GM19468 (cell line): ENCODE measurements around the gene AKR1B1.
"Not testable (repeated sequence)": the region's sequence is repeated elsewhere in the genome, so short reads cannot be mapped to it uniquely, and the experiment has no call there.

Experiments used
- ATAC-seq: cut with Tn5 transposase; IDR thresholded peaks from one replicate; pipeline ENCODE4 v1.9.1; 2021; ENCODE audit warnings: mild to moderate bottlenecking, moderate library complexity, moderate number of reproducible peaks; ENCODE audit not compliant: unreplicated experiment; ENCODE audit errors: extremely low read depth

Gene AKR1B1

DNA sequence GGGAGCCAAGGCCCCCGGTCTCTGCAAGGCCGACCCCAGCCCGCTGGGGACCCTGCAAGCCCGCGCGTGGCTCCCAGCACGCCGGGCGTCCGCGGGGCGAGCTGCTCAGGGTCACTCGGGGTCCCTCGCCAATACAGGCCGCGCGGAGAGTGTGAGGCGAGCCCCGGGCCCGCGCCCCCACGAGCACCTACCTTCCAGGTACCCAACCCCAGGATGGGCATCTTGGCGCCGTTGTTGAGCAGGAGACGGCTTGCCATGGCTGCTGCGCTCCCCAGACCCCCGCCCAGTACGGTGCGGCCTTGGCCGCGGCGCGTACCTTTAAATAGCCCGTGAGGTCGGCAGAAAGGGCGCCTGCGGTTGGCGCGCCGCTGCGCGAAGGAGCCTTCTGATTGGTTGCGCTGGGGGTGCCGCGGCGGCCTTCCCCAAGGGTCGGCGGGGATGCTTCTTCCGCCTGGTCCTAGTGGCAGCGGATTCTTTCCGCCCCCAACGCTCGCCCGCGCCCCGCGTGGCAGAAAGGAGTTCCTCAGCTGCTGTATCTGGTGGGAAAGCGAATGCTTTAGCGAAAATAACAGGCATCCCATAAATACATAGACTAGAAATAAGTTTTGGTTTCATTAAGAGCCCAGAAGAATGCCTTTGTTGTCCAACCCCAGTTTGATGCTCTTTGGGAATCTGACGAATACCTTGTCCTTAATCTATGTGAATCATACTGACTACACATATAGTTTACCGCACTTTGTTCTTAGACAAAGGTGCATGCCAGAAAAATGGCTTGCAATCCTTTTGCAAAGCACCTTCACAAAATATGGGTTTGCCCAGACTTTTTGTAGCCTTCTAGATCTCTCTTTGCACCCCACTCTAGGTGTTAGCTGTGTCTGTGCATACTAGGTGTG, at the start of gene AKR1B1:
TSS of gene AKR1B1 (minus strand) at position 295 of the 893 bp plus-strand sequence. CDS start at position 257, 38 bp downstream.
- ATAC-seq, result peak; percentile 94

DNA sequence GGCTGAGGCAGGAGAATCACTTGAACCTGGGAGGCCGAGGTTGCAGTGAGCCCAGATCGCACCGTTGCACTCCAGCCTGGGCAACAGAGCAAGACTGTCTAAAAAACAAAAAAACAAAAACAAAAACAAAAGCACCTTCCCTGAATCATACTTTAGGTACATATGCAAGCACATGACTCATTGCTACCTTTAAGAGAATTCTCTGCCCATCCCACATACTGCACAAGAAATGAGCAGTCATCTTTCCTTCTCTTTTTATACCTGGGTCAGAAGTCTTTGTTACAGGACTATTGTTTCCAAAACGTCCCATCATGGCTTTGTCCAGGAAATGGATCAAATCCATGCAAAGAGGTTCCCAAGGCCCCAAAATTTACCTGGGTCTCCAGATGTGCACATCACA, 47.0 kb upstream of the AKR1B1 start:
- ATAC-seq, result no peak

DNA sequence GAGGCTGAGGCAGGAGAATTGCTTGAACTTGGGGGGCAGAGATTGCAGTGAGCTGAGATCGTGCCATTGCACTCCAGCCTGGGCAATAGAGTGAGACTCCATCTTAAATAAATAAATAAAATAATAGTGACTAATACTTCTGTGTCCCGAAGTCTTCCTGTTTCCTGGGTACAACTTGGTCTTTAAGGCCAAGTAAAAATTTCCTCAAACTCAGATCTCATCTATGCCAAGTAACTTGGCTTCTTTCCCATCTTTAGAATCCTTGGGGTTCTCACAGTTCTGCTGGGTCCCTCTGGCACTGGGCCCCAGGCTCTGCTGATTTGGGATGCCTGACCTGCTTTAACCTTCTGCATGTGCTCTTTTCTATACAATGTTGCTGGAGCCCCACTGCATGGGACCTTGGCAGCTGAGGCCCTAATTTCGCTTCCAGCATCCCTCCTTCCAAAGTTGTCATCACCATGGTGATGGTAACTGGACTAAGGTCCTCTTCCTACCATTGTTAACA, 45.8 kb upstream of the AKR1B1 start:
- ATAC-seq, result no peak

DNA sequence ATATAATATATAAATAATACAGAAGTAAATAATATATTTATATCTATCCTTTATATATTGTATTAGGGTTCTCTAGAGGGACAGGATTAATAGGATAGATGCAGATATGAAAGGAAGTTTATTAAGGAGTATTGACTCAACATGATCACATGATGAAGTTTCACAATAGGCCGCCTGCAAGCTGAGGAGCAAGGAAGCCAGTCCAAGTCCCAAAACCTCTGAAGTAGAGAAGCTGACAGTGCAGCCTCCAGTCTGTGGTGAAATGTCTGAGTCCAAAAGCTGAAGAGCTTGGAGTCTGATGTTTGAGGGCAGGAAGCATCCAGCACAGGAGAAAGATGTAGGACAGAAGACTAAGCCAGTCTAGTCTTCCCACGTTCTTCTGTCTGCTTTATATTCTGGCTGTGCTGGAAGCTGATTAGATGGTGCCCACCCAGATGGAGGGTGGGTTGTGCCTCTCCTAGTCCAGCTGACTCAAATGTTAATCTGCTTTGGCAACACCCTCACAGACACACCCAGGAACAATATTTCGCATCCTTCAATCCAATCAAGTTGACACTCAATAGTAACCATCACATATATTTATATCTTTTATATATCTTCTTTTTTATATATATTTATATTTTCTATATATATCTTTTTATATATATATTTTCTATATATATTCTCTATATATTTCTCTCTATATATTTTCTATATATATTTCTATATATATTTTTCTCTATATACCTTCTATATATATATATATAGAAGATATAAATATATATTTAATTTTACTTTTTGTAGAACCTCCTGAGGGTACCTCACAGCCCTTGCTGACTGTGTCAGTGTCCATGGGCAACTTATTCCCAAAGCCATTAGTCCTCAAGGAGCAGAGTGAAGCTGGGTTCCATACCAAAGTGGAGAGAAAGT, 43.8 kb upstream of the AKR1B1 start:
- ATAC-seq, result no peak

- no peak for ATAC-seq
Measured at GRCh38 chr7:134500982-134501381, 42.1 kb upstream of the AKR1B1 start.

GRCh38 chr7:134500406-134500805, 41.5 kb upstream of the AKR1B1 start:
- ATAC-seq, result no peak

GRCh38 chr7:134495546-134495945, 36.6 kb upstream of the AKR1B1 start:
- ATAC-seq, result no peak

DNA sequence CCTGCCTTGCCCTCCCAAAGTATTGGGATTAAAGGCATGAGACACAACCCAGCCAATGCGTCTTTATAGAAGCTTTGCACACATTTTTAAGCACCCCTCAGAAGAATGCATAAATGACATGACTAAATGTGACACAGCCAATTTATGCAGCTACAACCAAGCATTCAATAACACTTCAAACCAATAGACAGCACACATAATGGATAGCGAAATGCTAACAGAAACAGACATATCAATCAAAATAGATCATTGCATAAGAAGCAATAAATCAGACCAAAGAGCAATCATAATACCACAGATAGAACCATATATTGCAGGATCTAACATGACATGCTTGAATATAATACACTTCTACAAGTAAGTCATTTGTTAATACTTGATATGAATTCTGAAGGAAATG, 34.2 kb upstream of the AKR1B1 start:
- ATAC-seq, result no peak

- ATAC-seq, result not testable (repeated sequence)
Measured at GRCh38 chr7:134487721-134488120, 28.8 kb upstream of the AKR1B1 start.

GRCh38 chr7:134485203-134485602, 26.3 kb upstream of the AKR1B1 start:
- no peak for ATAC-seq

GRCh38 chr7:134483296-134483695, 24.4 kb upstream of the AKR1B1 start:
- no peak for ATAC-seq

- ATAC-seq, result no peak
Measured at GRCh38 chr7:134482858-134483257, 24.0 kb upstream of the AKR1B1 start.

DNA sequence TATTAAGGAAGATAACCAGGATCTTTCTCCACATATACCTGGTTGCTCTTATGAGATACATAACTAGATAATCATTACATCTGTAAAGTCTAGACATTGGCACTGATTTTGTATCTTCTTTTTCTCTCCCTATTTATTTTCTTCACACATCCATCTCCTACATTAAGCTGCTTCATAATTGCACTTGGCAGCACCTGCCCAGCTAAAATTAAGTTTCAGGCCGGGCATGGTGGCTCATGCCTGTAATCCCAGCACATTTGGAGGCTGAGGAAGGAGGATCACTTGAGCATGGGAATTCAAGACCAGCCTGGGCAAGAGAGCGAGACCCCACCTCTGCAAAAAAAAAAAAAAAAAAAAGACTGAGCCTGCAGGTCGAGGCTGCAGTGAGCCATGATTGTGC, 22.3 kb upstream of the AKR1B1 start:
- ATAC-seq, result no peak

- no peak for ATAC-seq
Measured at GRCh38 chr7:134480730-134481129, 21.8 kb upstream of the AKR1B1 start.

GRCh38 chr7:134480202-134480601, 21.3 kb upstream of the AKR1B1 start:
- no peak for ATAC-seq

GRCh38 chr7:134478707-134479106, 19.8 kb upstream of the AKR1B1 start:
- no peak for ATAC-seq

- ATAC-seq, result no peak
Measured at GRCh38 chr7:134477954-134478353, 19.1 kb upstream of the AKR1B1 start.

GRCh38 chr7:134476044-134476443, 17.1 kb upstream of the AKR1B1 start:
- ATAC-seq, result no peak

DNA sequence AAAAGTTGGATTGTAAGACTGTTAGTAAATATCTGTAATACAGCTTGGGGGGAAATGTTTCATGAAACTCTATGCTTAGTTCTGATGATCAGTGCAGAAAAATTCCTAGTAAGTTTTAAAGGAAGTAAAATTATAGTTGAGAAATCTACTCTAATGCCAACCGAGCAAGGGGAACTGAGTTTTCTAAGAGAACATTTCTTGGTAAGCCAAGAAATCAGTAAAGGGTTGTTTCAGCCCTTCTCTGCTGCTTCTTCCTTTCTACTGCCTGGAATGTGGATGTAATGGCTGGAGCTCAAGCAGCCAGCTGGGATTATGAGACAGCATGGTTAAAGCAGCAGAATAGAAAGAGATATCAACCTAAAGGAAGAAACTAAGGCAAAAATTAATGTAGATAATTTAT, 15.9 kb upstream of the AKR1B1 start:
- no peak for ATAC-seq

GRCh38 chr7:134473861-134474291, 15.0 kb upstream of the AKR1B1 start:
- no peak for ATAC-seq
